Neuronal stem cell (in vitro differentiated cells): ENCODE data around the gene ZSCAN10.

Experiments
- DNase-seq: peaks from one replicate; pipeline ENCODE4 v3.0.0-alpha.2; 2013; ENCODE audit warnings: low spot score
- H2AFZ ChIP-seq: one replicate; pipeline ENCODE4 v1.6.1; 2013; ENCODE audit warnings: mild to moderate bottlenecking, low read length, inconsistent platforms
- H2AK5ac ChIP-seq: 2 replicates; pipeline ENCODE4 v1.6.1; 2013; ENCODE audit warnings: low read depth, mild to moderate bottlenecking, inconsistent platforms, low read length, moderate library complexity, mixed read lengths
- H2BK120ac ChIP-seq: 2 replicates; pipeline ENCODE4 v1.6.1; 2013; ENCODE audit warnings: low read depth, mild to moderate bottlenecking, inconsistent platforms, low read length, moderate library complexity, mixed read lengths
- H2BK12ac ChIP-seq: one replicate; pipeline ENCODE4 v1.6.1; 2013; ENCODE audit warnings: low read length, inconsistent platforms
- H2BK15ac ChIP-seq: 2 replicates; pipeline ENCODE4 v1.6.1; 2013; ENCODE audit warnings: mild to moderate bottlenecking, low read length, inconsistent platforms, mixed read lengths
- H2BK5ac ChIP-seq: one replicate; pipeline ENCODE4 v1.6.1; 2013; ENCODE audit warnings: inconsistent platforms, mild to moderate bottlenecking, low read length, moderate library complexity
- H3K14ac ChIP-seq: one replicate; pipeline ENCODE4 v1.6.1; 2013; ENCODE audit warnings: low read length, inconsistent platforms
- H3K18ac ChIP-seq: 2 replicates; pipeline ENCODE4 v1.6.1; 2013; ENCODE audit warnings: low read length, inconsistent platforms
- H3K23ac ChIP-seq: 2 replicates; pipeline ENCODE4 v1.6.1; 2013; ENCODE audit warnings: low read depth, mild to moderate bottlenecking, mixed read lengths, low read length, inconsistent platforms; ENCODE audit not compliant: poor library complexity
- H3K27ac ChIP-seq: replicated peaks from 3 replicates; pipeline ENCODE4 v1.5.1; 2013; ENCODE audit warnings: low read length, inconsistent platforms
- H3K27me3 ChIP-seq, 3 experiments: 2 replicates each; pipeline ENCODE4 v1.6.1; 2013; ENCODE audit warnings: low read length in 3 of 3, mild to moderate bottlenecking in 2 of 3, inconsistent platforms in 1 of 3, low read depth in 1 of 3, mixed read lengths in 1 of 3, moderate library complexity in 1 of 3; ENCODE audit not compliant: control insufficient read depth in 3 of 3, insufficient read depth in 3 of 3
- H3K36me3 ChIP-seq, 2 donors: replicated peaks in 1 of 2; 2 replicates each; pipeline ENCODE4 v1.6.1; 2013; ENCODE audit warnings: low read length in 2 of 2; ENCODE audit not compliant: control insufficient read depth in 2 of 2, insufficient read depth in 2 of 2
- H3K4ac ChIP-seq: 2 replicates; pipeline ENCODE4 v1.6.1; 2013; ENCODE audit warnings: inconsistent platforms, mild to moderate bottlenecking, low read length, moderate library complexity
- H3K4me1 ChIP-seq, 2 donors: 1 replicate in 1 of 2; 2 replicates in 1 of 2; pipeline ENCODE4 v1.6.1; 2013; ENCODE audit warnings: low read length in 2 of 2, low read depth in 1 of 2; ENCODE audit not compliant: control insufficient read depth in 2 of 2, insufficient read depth in 1 of 2
- H3K4me2 ChIP-seq: one replicate; pipeline ENCODE4 v1.6.1; 2013; ENCODE audit warnings: mild to moderate bottlenecking, low read length, inconsistent platforms; ENCODE audit not compliant: insufficient read depth, poor library complexity, severe bottlenecking
- H3K4me3 ChIP-seq, 2 donors: 2 replicates each; pipeline ENCODE4 v1.5.1; 2013; ENCODE audit warnings: low read length in 2 of 2, mild to moderate bottlenecking in 2 of 2, inconsistent platforms in 1 of 2, moderate library complexity in 1 of 2
- H3K79me1 ChIP-seq: one replicate; pipeline ENCODE4 v1.6.1; 2013; ENCODE audit warnings: low read depth, mild to moderate bottlenecking, inconsistent platforms, low read length, moderate library complexity
- H3K9ac ChIP-seq: one replicate; pipeline ENCODE4 v1.6.1; 2013; ENCODE audit warnings: mild to moderate bottlenecking, low read depth, low read length, inconsistent platforms; ENCODE audit not compliant: poor library complexity
- H3K9me3 ChIP-seq, 2 donors: replicated peaks in 1 of 2; 2 replicates each; pipeline versions ENCODE3 to v1.6.1; 2013; ENCODE audit warnings: low read length in 2 of 2, mild to moderate bottlenecking in 2 of 2, inconsistent platforms in 1 of 2, low read depth in 1 of 2, mixed read lengths in 1 of 2, moderate library complexity in 1 of 2; ENCODE audit not compliant: control insufficient read depth in 2 of 2, insufficient read depth in 1 of 2
- H4K8ac ChIP-seq: one replicate; pipeline ENCODE4 v1.6.1; 2013; ENCODE audit warnings: low read depth, mild to moderate bottlenecking, inconsistent platforms, low read length, moderate library complexity
- H4K91ac ChIP-seq: one replicate; pipeline ENCODE4 v1.6.1; 2013; ENCODE audit warnings: low read length, low read depth, mild to moderate bottlenecking, inconsistent platforms; ENCODE audit not compliant: poor library complexity
- WGBS, 2 donors: extraction: QIAGEN DNeasy Blood & Tissue Kit; methylation state at CpG; one replicate each; pipeline ENCODE4 v1.1.7; 2013; ENCODE audit warnings: missing lambda C conversion rate in 2 of 2, mixed read lengths in 1 of 2; ENCODE audit not compliant: insufficient read length in 2 of 2, insufficient replicate concordance in 1 of 2; ENCODE audit errors: extremely low coverage in 2 of 2; 5-methylcytosine and 5-hydroxymethylcytosine counted together

ZSCAN10 gene

DNA sequence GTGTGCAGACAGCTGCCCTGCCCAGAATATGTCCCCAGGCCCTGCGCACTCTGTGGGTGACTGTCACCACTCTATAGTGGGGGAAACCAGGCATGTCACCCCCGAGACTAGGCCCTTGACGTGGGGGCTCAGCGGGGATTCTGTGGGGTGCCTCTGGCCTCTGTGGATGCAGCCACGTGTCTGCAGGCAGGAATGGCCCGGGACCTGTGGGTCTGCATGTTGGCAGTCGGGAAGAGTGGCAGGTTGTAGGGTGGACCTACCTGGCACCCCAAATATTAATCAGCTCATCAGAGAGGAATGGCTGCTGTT is 32.7 kb downstream of the ZSCAN10 start:
- Histone ChIP-seq H3K9ac (no peak overlapping the region), H3K4me1 (peaks cover 0 to 3% of the 10 kb centered on the region in 2 donors), H3K36me3 (no peaks in the 10 kb centered on the region), H3K79me1 (no peaks in the 10 kb centered on the region), H3K18ac (no peak overlapping the region), H3K14ac (no peak overlapping the region), H3K27me3 (peaks cover 0 to 23% (median 0%) of the 10 kb centered on the region in 3 experiments), H2AK5ac (no peak overlapping the region), H3K4ac (no peak overlapping the region), H3K9me3 (no peaks in the 10 kb centered on the region), H2BK15ac (no peak overlapping the region), H3K4me3 (no peak overlapping the region), H4K8ac (no peak overlapping the region), H2BK5ac (no peak overlapping the region), H3K4me2 (no peak overlapping the region), H4K91ac (no peak overlapping the region), H2BK120ac (no peak overlapping the region), H3K27ac (no peak overlapping the region), H2BK12ac (no peak overlapping the region), H2AFZ (no peak overlapping the region), H3K23ac (no peak overlapping the region)
- DNase-seq: no peak
- no CpG with 5 or more reads among the region's 7 CpGs for WGBS, 2 donors

DNA sequence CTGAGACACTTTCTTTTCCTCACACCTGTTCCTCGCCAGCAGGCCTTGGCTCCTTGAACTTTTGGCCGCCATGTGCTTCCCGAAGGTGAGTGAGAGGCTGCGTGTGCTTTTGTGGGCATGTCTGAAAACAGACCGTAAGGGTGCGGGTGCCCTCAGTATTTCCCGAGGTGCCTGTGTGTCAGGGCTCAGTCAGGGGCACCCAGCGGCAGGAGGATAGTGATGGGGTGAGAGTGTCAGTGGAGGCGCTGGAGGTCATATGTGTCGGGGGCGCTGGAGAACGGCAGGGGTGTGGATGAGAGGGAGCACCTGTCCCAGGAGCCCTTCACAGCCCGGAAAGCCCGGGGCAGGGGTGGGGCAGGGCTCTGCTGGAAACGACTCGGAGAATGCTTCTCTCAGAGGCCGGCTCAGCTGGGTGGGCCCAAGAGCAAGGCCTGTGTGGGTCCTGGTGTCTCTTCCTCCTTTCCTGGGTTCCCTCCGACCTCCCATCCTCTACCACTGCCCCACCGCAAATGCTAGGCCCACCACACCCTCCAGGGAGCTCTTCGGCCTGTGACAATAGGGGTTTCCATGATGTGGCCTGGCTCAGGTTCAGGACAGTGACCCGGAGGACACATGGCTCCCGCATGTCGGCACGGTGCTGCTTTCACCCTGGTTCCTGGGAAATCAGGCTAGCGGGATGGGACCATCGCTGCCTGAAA is 33.2 kb downstream of the ZSCAN10 start:
- no peaks in the 10 kb centered on the region for H3K9me3 ChIP-seq
- H4K8ac ChIP-seq: no peak overlapping the region
- no peak overlapping the region for H3K23ac ChIP-seq
- no peak overlapping the region for H2AK5ac ChIP-seq
- no peaks in the 10 kb centered on the region for H3K79me1 ChIP-seq
- no peak overlapping the region for H3K27ac ChIP-seq
- no peak overlapping the region for H2BK120ac ChIP-seq
- no peak overlapping the region for H3K4ac ChIP-seq
- no peak overlapping the region for H3K4me2 ChIP-seq
- DNase-seq: no peak
- H2AFZ ChIP-seq: no peak overlapping the region
- peak overlapping the region; percentile 11 for H2BK5ac ChIP-seq
- no peaks in the 10 kb centered on the region for H3K36me3 ChIP-seq
- H2BK12ac ChIP-seq: peak overlapping the region; percentile 42
- H3K18ac ChIP-seq: no peak overlapping the region
- WGBS, 2 donors: no CpG with 5 or more reads among the region's 26 CpGs
- peaks cover 0 to 3% of the 10 kb centered on the region in 2 donors for H3K4me1 ChIP-seq
- H4K91ac ChIP-seq: peak overlapping the region; percentile 65
- peak overlapping the region; percentile 59 for H2BK15ac ChIP-seq
- H3K4me3 ChIP-seq: no peak overlapping the region
- H3K9ac ChIP-seq: no peak overlapping the region
- no peak overlapping the region for H3K14ac ChIP-seq
- peaks cover 0 to 18% (median 0%) of the 10 kb centered on the region in 3 experiments for H3K27me3 ChIP-seq

DNA sequence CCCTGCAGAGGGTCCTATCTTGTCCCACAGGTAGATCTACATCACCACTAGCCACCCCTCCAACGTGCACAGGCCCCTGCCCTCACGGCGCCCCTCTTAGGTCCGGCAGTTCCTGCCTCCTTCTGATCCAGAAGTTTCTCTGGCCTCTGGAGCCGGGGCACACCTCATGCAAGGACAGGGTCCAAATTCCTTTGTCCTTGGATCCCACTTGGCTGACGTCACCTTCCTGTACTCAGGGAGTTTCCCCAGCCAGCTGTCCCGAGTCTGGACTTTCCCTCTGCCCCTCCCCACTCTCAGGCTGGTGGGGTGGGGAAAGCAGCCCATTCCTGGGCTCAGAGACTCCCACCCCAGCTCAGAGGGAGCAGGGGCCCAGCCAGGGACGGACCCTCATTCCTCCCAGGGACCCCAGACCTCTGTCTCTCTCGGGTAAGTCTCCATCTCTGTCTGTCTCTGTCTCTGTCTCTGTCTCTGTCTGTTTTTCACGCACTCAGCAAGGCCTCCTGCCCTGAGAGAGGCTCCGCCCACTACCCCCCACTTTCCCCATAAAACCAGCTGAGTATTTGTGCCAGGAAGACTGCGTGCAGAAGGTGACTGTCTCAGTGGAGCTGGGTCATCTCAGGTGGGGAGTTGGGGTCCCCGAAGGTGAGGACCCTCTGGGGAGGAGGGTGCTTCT is 33.9 kb downstream of the ZSCAN10 start, which contains the start of gene IL32:
IL32 (plus strand) TSS at position 572 of the 673 bp plus-strand sequence. CDS start 172 bp downstream, outside the sequence.
- Histone ChIP-seq H3K27ac (no peak within 1 kb of the TSS), H4K8ac (peak within 1 kb of the TSS; percentile 73), H3K14ac (no peak within 1 kb of the TSS), H2AK5ac (peak within 1 kb of the TSS; percentile 53), H4K91ac (peak within 1 kb of the TSS; percentile 65), H3K4me2 (no peak within 1 kb of the TSS), H3K36me3 (no peaks in the 10 kb centered on the region), H2BK12ac (peak within 1 kb of the TSS; percentile 42), H3K9ac (no peak within 1 kb of the TSS), H3K23ac (peak within 1 kb of the TSS; percentile 57), H2BK5ac (peak within 1 kb of the TSS; percentile 11), H2AFZ (no peak within 1 kb of the TSS), H3K4ac (no peak within 1 kb of the TSS), H2BK15ac (peak within 1 kb of the TSS; percentile 59), H3K27me3 (peaks cover 0 to 17% (median 0%) of the 10 kb centered on the region in 3 experiments), H3K4me3 (no peak within 1 kb of the TSS), H3K18ac (peak within 1 kb of the TSS; percentile 31), H3K79me1 (no peaks in the 10 kb centered on the region), H2BK120ac (peak within 1 kb of the TSS; percentile 49), H3K4me1 (peaks cover 0 to 3% of the 10 kb centered on the region in 2 donors), H3K9me3 (no peaks in the 10 kb centered on the region)
- DNase-seq: no peak
- WGBS, 2 donors: no CpG with 5 or more reads among the region's 13 CpGs

DNA sequence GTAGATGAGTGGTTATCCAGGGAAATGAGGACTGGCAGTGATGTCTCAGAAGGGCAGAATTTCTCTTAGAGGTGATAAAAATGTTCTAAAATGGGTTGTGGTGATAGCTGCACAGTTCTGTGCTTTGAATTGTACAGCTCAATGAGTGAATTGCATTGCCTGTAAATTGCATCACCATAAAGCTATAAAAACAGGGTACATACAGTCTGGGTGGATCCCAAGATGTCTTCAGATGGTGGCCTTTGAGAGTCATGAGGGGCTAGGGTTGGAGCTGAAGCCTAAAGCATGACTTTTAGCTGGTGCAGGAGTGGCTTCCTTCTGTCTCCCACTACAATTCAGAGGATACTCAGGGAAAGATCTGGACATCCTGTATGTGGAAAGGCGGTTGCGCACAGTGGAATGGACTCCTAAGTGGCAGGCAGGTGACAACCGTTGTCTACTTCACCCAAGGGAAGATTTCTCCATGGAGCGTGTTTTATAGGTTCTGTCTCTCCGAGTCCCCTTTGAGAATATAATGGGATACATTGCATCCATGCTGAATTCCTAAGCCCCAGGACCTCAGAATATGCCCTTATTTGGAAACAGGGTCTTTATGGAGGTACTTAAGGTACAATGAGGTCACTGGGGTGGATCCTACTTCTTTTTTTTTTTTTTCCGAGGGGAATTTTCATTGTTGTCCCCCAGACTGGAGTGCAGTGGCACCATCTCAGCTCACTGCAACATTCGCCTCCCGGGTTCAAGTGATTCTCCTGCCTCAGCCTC is 35.3 kb downstream of the ZSCAN10 start:
- Histone ChIP-seq H3K23ac (no peak overlapping the region), H2BK12ac (no peak overlapping the region), H3K4me1 (peaks cover 5 to 8% of the 10 kb centered on the region in 2 donors), H3K9me3 (no peaks in the 10 kb centered on the region), H3K4me2 (no peak overlapping the region), H3K18ac (no peak overlapping the region), H3K36me3 (no peaks in the 10 kb centered on the region), H2AFZ (no peak overlapping the region), H4K8ac (no peak overlapping the region), H3K9ac (no peak overlapping the region), H2BK15ac (no peak overlapping the region), H4K91ac (no peak overlapping the region), H3K27me3 (peaks cover 0 to 17% (median 0%) of the 10 kb centered on the region in 3 experiments), H2AK5ac (no peak overlapping the region), H3K79me1 (peaks cover 1% of the 10 kb centered on the region), H3K27ac (no peak overlapping the region), H3K14ac (no peak overlapping the region), H3K4ac (no peak overlapping the region), H2BK120ac (no peak overlapping the region), H2BK5ac (no peak overlapping the region), H3K4me3 (no peak overlapping the region)
- WGBS, 2 donors: no CpG with 5 or more reads among the region's 8 CpGs
- DNase-seq: no peak
